ENCODE measurements around the gene ST3GAL3.

The ST3GAL3 gene

DNA sequence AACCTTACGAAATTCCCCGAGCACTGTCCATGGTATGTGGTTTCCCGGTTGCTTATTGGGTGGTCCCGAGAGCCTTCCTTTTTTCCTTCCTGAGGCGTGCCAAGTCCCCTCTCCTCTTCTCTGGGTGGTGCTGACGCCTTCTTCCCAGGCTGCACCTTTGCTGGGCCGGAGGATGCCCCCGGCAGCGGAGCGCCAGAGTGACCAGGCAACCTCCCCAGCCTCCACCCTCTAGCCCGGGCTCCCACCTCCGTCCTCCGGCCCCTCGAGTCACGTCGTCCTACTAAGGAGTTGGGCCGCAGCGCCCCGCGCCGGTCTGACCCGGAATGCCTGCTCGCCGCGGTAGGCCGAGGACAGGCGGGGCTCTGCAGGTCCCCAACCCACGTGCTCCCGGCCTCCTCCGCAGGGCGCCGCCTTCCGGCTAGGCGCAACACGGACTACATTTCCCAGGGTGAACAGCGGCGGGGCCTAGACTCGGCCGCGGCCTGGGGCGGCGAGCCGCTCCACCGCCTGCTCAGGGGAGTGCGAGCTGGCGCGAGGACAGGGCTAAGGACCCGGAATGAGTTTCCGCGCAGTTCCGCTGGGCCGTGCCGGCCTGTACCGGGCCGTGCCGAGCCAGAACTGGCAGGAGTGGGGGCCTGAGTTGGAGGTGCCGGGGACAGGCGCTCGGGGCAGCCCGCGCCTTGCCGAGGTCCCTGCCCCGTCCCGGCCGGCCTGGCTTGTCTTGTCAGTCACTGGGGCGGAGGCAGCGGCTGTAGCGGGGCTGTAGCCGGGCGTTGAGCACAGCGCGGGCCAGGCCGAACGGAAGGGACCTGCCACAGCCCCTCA, 239.1 kb downstream of the ST3GAL3 start, which contains the start of gene IPO13:
TSS of gene IPO13 (plus strand) at position 715 of the 825 bp plus-strand sequence. CDS start 651 bp downstream, outside the sequence.
- DNase-seq: peak; percentile 99

DNA sequence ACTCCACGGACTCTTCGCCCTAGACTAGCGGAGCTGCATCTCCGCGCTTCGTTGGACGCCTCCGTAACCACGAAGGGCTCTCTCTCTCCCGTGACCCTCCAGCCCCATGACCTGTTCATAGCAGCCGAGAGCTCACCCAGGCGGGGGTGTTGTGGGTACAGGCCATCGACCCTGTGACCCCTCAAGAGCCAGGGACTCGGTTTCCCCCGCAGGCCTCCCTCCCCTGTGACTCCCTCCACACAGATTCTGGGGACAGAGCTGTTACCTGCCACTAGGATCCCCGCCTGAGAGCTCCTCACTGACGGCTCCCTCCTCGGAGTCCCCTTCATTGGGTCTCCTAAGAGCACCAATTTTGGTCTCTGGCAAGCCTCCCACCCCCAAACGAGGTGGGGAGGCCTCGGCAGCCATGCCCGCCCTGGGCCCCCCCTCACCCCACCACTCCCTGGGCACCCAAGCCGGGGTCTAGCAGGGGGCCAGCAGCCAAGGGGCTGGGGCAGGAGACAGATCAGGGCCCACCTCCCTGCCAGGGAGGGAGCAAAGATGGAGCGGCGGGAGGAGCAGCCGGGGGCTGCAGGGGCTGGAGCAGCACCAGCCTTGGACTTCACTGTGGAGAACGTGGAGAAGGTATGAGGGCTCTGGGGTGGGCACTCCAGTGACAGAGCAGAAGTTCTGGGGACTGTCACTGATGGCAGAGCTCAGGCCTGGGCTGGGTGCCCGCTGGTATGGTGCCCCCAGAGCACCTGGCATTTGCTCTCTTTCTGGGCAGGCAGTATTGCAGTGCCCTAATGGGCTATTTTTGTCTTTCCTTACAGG, 239.9 kb downstream of the ST3GAL3 start:
- DNase-seq: no peak

DNA sequence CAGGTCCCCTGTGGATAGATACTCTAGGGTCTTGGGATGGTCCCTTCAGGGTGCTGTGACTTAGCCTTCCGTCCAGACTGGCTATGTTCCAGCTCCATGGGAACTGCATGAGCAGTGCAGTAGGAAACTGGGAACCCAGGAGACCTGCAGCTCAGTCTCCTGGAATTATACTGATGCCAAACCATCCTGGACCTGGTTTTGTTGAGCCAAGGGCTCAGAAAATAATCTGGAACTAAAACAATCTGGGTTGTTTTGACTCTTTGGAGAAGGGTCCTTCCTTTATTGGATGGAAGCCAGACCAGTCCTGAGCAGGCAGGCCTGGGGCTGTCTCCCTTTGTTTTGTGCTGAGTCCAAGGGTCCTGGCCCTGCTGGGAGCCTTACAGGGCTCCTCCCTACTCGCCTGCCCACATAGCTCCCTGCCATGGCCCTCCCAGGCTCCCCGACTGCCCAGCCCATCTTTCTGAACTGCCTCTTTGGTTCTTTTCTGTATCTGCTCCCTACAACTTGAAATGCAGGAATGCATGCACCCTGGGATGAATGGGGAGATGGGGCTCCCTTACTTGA, 240.6 kb downstream of the ST3GAL3 start:
- no peak for DNase-seq

DNA sequence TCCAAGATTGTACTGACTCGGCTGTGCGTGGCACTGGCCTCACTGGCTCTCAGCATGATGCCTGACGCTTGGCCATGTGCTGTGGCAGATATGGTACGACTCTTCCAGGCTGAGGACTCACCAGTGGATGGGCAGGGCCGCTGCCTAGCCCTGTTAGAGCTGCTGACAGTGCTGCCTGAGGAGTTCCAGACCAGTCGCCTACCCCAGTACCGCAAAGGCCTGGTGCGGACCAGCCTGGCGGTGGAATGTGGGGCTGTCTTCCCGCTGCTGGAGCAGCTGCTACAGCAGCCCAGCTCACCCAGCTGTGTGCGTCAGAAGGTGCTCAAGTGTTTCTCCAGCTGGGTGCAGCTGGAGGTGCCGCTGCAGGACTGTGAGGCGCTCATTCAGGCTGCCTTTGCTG, 242.3 kb downstream of the ST3GAL3 start:
- no peak for DNase-seq

DNA sequence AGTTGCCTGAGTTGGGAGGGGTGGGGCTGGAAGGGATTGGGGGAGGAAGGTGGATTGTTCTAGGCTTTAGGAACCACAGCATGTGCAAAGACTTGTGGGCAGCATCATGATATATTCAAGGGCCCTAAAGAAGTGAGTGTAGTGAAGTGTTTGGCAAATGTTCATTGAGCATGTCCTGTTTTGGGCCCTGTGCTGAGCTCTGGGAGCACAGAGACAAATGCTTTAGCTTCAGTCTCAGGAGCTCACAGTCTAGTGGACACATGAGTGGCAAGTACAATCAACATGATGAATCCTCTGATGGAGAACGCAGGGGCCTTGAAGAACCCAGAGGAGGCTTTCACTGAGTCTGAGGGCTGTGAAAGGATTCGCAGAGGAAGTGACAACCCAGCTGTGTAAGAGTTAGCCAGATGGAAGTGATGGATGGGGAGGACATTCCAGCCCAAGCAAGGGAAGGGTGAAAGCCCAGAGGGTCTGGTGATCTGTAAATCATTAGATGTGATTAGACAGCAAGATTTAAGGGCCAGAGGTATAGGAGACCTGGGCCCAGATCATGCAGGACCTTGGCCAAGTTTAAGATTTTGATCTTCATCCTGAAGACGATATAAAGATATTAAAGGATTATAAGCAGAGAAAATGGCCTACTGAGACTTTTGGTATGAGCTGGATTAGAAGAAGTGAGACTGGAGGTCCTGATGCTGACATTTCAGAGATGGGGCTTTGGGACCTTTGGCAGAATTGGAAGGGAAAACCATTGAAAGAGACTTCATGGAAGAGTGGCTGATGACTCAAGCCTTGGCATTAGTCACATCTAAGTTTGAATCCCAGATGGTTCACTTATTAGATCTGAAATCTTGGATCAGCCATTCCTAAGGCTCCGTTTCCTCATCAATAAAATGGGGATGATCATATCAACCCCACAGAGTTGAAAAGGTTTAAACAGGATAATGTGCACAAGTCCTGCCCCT, 244.0 kb downstream of the ST3GAL3 start:
- DNase-seq: no peak

DNA sequence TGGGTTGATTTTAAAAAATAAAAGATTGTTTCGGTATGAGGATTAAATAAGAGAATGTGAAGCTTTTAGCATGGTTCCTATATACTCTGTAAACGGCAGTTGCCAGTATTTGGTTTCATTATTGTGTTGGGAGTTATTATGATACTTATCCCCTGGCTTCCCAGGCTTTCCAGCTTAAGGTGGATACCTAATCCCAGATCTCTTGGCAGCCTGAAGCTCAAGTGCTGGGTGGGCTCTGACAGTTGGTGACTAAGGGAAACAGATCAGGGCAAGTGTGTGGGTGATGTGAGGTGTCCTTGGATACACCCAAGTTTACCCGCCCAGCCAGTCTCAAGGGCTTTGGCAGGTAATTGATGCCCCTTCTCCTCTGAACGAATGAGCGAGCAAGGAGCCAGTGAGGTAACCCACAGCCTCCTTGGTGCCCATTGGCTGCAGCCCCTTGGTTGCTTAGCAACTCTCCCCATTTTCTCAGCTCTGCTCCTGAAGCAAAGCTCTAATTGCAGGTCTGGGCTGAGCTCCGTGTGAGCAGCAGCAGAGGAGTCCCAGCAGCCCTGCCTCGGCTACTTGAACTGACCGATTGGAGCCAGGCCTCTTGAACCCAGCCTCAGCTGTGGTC, 245.5 kb downstream of the ST3GAL3 start:
- DNase-seq: no peak

DNA sequence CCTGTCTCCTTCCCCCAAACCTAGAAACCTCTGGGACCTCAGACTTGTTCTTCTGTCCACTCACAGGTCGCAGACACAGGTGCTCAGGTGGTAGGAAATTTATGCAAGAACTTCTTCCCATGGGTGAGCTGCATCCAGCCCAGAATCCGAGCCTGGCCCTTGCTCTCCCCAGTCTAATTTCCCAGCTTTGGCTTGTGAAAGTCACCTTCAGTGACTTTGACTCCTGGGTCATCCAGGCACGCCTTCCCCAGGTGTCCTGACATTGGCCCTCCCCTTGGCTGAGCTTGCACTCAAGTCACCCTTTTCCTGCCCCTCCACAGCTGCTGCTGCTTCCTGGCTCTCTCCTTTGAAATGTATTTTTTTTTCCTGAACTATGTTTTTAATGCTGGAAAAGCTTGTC, 246.0 kb downstream of the ST3GAL3 start:
- DNase-seq: no peak

DNA sequence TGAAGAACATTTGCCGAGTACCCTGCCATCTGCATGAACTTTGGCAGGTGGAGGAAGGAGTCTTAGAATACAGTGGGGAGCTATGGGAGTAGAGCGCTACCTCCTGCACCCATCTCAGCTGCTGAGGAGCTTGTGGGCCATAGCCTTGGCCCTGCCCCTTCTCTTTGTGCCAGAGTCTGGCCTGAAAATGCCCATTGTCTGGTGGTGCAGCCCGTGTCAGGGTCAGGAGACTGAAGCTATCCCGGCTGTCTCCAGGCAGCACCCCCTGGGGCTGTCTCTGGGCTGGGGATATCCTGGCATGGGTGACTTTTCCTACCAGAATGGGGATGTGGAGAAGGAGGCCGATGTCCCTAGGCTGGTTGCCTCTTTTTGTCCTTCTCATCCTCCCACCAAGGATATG, 246.7 kb downstream of the ST3GAL3 start:
- DNase-seq: no peak

DNA sequence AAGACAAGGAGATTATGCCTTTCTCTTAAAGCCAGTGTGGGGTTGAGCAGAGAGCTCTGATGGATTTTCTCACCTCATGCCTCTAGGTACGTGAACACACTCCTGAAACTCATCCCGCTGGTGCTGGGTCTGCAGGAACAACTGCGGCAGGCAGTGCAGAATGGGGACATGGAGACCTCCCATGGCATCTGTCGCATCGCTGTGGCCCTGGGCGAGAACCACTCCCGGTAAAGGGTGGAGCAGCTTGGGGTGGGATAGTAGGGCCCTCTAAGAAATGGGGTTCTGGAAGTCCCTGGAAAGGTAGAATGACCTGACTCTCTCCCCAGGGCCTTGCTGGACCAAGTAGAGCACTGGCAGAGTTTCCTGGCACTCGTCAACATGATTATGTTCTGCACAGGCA, 248.9 kb downstream of the ST3GAL3 start:
- no peak for DNase-seq

DNA sequence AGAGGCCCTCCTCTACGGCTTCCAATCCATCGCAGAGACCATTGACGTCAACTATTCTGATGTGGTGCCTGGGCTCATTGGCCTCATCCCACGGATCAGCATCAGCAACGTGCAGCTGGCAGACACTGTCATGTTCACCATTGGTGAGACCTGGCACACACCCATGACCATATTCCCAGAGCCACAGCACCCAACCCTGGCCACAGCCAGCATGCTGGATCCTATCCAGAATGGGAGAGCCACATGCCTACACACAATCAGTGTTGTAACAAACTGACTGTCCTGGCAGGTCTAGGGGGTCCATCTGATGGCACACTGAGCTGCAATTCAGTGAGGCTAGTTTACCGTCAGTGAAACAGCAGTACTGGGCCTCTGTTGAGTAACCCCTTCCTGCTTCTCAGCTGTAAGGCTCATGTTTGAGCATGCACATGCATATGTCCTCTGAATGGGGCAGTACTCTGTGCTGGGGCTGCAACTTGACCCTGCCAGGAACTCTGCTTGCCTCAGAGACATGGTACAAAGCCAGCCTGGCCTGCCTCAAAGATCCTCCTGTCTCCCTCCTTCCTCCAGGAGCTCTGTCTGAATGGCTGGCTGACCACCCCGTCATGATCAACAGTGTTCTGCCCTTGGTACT, 250.2 kb downstream of the ST3GAL3 start:
- DNase-seq: no peak

DNA sequence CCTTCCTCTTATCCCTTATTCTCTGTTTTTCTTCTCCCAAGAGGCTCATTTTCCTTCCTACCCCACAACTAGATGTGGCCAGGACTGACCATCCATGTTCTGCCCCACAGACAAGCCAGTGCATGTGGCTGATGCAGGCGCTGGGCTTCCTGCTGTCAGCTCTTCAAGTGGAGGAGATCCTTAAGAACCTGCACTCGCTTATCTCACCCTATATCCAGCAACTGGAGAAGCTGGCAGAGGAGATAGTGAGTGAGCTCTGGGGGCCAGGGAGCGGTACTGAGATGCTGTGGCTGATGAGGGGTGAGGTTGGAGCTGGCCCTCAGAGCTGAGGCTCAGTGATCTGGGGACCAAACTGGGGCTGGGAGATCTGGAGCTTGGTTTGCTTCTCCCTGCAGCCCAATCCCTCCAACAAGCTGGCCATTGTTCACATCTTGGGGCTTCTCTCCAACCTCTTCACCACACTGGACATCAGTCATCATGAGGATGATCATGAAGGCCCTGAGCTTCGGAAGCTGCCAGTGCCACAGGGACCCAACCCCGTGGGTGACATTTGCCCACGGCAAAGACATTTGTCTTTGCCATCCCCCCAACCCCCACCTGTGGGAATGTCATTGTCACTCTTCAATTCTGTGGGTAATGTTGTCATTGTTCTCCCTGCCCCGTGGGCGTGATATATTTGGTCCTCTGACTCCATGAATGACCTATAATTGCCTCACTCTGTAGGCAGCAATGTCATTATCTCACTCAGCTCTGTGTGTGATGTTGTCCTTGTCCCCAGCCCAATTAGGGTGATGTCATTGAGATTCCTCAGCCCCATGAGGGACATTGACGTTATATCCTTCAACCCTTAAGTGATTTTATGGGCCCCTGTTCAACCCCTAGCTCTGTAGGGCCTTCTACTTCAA, 251.3 kb downstream of the ST3GAL3 start:
- no peak for DNase-seq

DNA sequence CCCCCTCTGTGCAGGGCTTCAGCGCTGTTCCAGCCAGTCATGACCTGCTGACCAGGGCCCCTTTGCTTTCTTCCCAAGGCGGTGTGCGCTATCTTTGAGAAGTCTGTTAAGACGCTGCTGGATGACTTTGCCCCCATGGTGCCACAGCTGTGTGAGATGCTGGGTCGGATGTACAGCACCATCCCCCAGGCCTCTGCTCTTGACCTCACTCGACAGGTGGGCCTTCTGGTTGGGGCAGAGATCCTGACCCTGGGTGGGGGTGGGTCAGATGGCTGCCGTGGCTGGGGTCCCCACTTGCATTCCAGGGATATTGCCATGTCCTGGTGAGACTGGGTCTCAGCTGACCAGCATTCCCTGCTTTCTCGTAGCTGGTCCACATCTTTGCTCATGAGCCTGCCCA, 253.5 kb downstream of the ST3GAL3 start:
- no peak for DNase-seq

DNA sequence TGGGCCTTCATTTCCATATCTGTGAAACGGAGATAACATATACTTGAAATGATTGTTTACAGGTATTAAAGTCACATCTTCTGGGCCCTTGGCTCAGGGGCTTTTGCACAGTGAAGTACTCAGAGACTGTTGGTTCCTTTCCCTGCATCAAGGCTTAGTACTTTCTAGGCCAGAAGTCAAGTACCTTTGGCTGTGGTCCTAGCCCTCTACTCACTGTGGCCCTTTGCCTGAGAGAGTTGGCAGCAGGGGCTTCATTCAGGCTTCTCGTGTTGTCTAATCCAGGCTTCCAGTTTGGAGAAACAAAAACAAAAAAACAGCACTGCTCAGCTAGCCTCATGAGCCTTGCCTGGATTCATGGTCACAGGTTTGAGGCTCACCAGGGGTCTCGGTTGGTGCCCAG, 254.4 kb downstream of the ST3GAL3 start:
- DNase-seq: no peak

DNA sequence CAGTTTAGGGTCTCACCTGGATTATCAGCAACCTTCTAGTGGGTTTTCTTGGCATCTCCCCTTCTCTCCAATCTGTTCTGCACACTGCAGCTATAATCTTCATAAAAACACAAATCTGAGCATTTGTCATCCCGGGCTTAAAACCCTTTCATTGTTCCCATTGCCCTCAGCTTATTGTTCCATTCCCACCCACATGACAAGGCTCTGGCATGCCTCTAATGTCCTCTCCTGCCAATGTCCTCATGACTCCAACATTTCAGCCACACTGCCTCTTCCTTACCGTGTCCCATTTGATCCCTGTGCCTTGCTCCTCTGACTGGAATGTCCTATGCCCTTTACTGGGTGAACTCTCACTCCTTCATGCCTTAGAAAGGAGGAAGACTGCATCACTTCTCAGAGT, 255.0 kb downstream of the ST3GAL3 start:
- no peak for DNase-seq

DNA sequence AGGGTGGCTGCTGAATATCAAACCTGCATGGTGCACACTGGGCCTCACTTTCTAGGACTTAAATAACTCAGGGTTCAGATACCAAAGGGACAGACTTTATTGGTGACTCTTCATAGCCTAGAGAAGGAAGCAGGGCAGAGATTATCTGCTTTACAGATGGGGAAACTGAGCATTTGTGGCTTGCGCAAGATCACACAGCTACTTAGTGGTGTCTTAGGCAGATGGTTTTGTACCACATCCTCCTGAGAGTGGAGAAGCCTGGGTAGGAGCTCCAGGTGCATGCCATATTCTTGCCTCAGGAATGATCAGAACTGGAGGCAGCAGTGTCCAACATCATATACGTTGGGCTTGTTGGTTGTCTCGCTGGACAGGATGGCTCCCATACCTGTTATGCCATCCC, 255.7 kb downstream of the ST3GAL3 start:
- no peak for DNase-seq

DNA sequence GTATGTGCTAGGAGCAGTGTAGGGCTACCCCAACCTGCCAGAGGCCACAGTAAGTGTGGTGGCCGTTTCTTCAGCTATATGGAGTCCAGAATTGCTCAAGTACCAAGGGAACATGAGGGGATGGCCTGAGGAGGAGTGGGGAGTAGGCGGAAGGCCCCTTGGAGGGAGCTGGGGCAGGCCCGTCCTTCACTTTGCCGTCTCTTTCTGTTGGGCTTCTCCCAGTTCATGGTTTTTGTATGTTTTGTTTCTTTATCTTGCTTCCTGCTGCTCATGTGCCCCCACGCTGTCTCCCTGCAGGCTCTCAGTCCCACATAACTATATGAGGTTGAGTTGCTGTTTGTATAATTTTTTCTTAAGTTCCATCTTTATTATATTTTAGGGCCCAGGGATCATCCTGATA, 256.6 kb downstream of the ST3GAL3 start:
- no peak for DNase-seq

DNA sequence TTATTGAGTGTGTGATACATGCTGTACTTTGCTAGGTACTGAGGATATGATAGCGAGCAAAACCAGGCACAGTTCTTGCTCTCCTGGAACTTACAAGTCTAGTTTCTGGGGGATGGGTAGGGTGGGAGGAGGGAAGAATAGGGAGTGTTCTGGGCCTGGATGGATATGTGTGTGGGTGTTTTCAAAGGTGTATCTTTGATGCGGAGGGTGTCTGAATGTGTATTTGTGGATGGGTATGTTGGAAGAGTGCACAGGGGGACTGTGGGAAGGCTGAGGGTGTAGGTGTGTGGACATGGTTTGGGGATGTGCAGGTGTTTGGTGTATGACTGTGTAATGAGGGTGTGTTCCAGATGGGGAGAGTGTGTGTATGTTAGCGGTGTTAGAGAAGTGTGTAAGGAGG, 258.0 kb downstream of the ST3GAL3 start:
- no peak for DNase-seq

DNA sequence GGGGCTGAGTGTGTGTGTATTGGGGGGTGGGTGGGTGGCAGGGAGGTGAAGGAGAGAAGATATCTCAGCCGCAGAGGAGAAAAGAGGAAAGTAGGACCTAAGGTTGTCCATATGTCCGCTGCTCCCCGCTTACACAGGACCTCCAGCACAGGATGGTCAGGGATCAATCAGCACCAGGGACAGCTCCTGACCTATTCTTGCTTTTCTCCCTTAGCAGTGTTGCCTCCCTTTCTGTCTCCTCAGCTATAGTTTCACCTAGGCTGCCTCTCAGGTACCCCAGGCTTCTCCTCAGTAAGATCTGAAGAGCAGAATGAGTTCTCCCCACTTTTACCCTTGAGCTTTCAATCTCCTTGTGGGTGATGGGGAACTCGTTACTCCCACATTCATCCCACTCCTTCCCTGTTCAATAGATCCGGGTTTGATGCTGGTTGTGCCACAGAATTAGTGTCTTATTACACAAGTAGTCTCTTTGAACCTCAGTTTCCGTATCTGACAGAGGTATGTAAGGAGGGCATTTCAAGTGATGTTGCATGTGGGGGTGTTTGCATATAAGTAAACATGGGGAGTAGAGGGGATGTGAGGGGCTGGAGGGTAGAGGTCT, 261.1 kb downstream of the ST3GAL3 start:
- no peak for DNase-seq

DNA sequence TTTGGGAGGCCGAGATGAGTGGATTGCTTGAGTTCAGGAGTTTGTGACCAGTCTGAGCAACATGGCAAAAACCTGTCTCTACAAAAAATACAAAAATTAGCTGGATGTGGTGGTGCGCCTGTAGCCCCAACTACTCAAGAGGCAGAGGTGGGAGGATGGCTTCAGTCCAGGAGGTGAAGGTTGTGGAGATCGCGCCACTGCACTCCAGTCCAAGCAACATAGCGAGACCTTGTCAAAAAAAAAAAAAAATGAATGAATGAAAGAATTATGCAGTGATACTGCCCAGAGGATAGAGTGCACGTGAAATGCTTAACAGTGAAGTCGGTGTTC, 262.0 kb downstream of the ST3GAL3 start:
- DNase-seq: no peak

DNA sequence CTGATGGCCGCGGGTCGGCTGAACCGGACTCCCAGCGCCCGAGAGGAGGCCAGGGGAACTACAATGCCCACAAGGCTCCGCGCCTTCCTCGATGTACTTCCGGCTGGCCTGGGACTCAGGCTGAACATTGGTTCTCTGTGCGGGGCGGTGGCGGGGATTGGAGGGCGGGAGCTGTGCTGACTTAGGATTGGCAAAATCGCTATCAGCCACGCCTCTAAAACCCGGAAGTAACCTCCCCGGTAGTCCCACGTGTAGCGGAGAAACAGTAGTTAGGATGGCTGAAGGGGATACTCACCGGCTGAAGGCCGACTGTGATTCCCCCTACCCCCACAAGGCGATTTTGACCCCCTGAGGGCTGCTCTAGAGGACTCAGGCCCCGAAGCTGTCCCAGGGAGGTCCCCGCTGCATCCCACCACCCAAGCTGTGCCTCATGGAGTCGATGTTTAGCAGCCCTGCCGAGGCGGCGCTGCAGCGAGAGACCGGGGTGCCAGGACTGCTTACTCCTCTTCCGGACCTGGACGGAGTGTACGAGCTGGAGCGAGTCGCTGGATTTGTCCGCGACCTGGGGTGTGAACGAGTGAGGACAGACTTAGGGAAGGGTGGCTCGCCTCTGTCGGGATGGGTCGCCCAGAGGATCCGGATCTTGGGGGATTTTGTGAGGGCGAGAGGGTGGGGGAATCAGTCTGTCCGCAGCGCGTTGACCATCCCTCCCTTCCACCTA, 262.6 kb downstream of the ST3GAL3 start, which contains the start of gene DPH2:
TSS of gene DPH2 (plus strand) at position 265 of the 721 bp plus-strand sequence. CDS start at position 431, 166 bp downstream.
- DNase-seq: peak; percentile 90
